K562 (cell line): ENCODE measurements around the gene CDIPT. TPM values are rescaled to one million over a fixed set of nuclear protein-coding genes. Genes with fewer than 3 reads are reported as not detected.

Experiments
- ARNT ChIP-seq, 2 experiments: fragments of 450-650 bp; IDR thresholded peaks; 2 replicates each; pipeline ENCODE4 v1.6.1; 2016; ENCODE audit warnings: mild to moderate bottlenecking in 1 of 2
- CEBPG ChIP-seq, 3 experiments: fragments of 200-800 bp in 1 of 3; sonication (Bioruptor generic) in 1 of 3; sonication (generic) in 1 of 3; formaldehyde crosslinking in 1 of 3; IDR thresholded peaks in 2 of 3; conservative IDR thresholded peaks in 1 of 3; 2 replicates each; pipeline versions ENCODE4 v1.6.1 to v1.8.0; 2016 to 2022; ENCODE audit warnings: missing compliant biosample characterization in 2 of 3, missing genetic modification characterization in 2 of 3, mild to moderate bottlenecking in 1 of 3, missing genetic modification reagents in 1 of 3
- FOXM1 ChIP-seq, 2 experiments: fragments of 450-650 bp in 1 of 2; sonication (generic) in 1 of 2; formaldehyde crosslinking in 1 of 2; IDR thresholded peaks; 2 replicates each; pipeline versions ENCODE4 v1.6.1 to v1.9.0; 2017 to 2022; ENCODE audit warnings: low read depth in 2 of 2, mild to moderate bottlenecking in 2 of 2, missing genetic modification reagents in 1 of 2, moderate library complexity in 1 of 2
- GTF2E2 ChIP-seq: fragments of 200-800 bp; sonication (Bioruptor generic); IDR thresholded peaks from 2 replicates; pipeline ENCODE4 v1.6.1; 2016; ENCODE audit warnings: missing genetic modification characterization, missing compliant biosample characterization
- JUNB ChIP-seq: fragments of 450-650 bp; formaldehyde crosslinking; conservative IDR thresholded peaks from 2 replicates; pipeline ENCODE4 v1.4.0; 2020; ENCODE audit warnings: mild to moderate bottlenecking
- KLF13 ChIP-seq: fragments of 450-650 bp; IDR thresholded peaks from 2 replicates; pipeline ENCODE4 v1.6.1; 2016; ENCODE audit warnings: missing genetic modification characterization, low read depth, mild to moderate bottlenecking, missing compliant biosample characterization, moderate library complexity, borderline replicate concordance
- MIER1 ChIP-seq: fragments of 450-650 bp; IDR thresholded peaks from 2 replicates; pipeline ENCODE4 v1.6.1; 2016; ENCODE audit warnings: antibody characterized with exemption, mild to moderate bottlenecking, low read depth
- MTA3 ChIP-seq: fragments of 450-650 bp; formaldehyde crosslinking; IDR thresholded peaks from 2 replicates; pipeline ENCODE4 v1.6.1; 2017; ENCODE audit warnings: mild to moderate bottlenecking, borderline replicate concordance
- MYBL2 ChIP-seq, 2 experiments: fragments of 450-650 bp in 1 of 2; sonication (generic) in 1 of 2; formaldehyde crosslinking in 1 of 2; IDR thresholded peaks; 2 replicates each; pipeline versions ENCODE4 v1.6.1 to v1.8.1; 2017 to 2022; ENCODE audit warnings: borderline replicate concordance in 1 of 2, inconsistent platforms in 1 of 2, low read depth in 1 of 2, mild to moderate bottlenecking in 1 of 2, missing genetic modification reagents in 1 of 2, moderate library complexity in 1 of 2
- NBN ChIP-seq: fragments of 450-650 bp; IDR thresholded peaks from 2 replicates; pipeline ENCODE4 v1.6.1; 2016; ENCODE audit warnings: low read depth, mild to moderate bottlenecking
- NR2C2 ChIP-seq, 2 experiments: fragments of 200-800 bp in 1 of 2; sonication (Bioruptor generic) in 1 of 2; sonication (generic) in 1 of 2; formaldehyde crosslinking in 1 of 2; IDR thresholded peaks; 2 replicates each; pipeline versions ENCODE4 v1.6.1 to v1.8.0; 2016 to 2022; ENCODE audit warnings: mild to moderate bottlenecking in 1 of 2, missing compliant biosample characterization in 1 of 2, missing genetic modification characterization in 1 of 2, missing genetic modification reagents in 1 of 2
- PCBP1 ChIP-seq: fragments of 200-400 bp; formaldehyde crosslinking; IDR thresholded peaks from 2 replicates; pipeline ENCODE4 v1.6.1; 2018; ENCODE audit warnings: mild to moderate bottlenecking, low read depth, low read length; ENCODE audit not compliant: poor library complexity, severe bottlenecking
- POLR2B ChIP-seq: fragments of 450-650 bp; IDR thresholded peaks from 2 replicates; pipeline ENCODE4 v1.6.1; 2018; ENCODE audit warnings: low read depth; ENCODE audit not compliant: partially characterized antibody
- SMAD1 ChIP-seq: fragments of 150-350 bp; IDR thresholded peaks from 2 replicates; pipeline ENCODE4 v1.6.1; 2014; ENCODE audit warnings: low read length, low read depth; ENCODE audit not compliant: partially characterized antibody
- SMARCE1 ChIP-seq: fragments of 450-650 bp; IDR thresholded peaks from 2 replicates; pipeline ENCODE4 v1.7.1; 2016; ENCODE audit warnings: mild to moderate bottlenecking
- TARDBP ChIP-seq: fragments of 450-650 bp; IDR thresholded peaks from 2 replicates; pipeline ENCODE4 v1.6.1; 2016
- U2AF1 ChIP-seq: fragments of 200-400 bp; formaldehyde crosslinking; optimal IDR thresholded peaks from 2 replicates; pipeline ENCODE3; 2017; ENCODE audit warnings: mild to moderate bottlenecking, low read depth, low read length, moderate library complexity
- ZNF780A ChIP-seq: fragments of 250-450 bp; sonication (Bioruptor Pico); IDR thresholded peaks from 2 replicates; pipeline ENCODE4 v1.5.0; 2021; ENCODE audit warnings: mild to moderate bottlenecking
- ZNF785 ChIP-seq: fragments of 250-450 bp; sonication (Bioruptor Pico); IDR thresholded peaks from 2 replicates; pipeline ENCODE4 v1.4.0; 2020; ENCODE audit warnings: mild to moderate bottlenecking
- polyA plus RNA-seq, 8 experiments: library from polyadenylated mRNA; depleted of rRNA in 4 of 8; stranded (reverse) in 5 of 8; unstranded in 3 of 8; fragments of >200 nt; fragmentation: Nextera tagmentation in 2 of 8; fragmentation: Illumina TruSeq in 1 of 8; extraction: Ambion mirVana in 2 of 8; extraction: Trizol in 1 of 8; gene quantifications; 2 replicates each; pipeline versions ENCODE4 v1.2.1 to v1.2.3, GENCODE V29; 2011 to 2014; ENCODE audit warnings: inconsistent platforms in 1 of 8, missing spikeins in 1 of 8
- total RNA-seq, 7 experiments: library from RNA; depleted of rRNA in 6 of 7; stranded (reverse); fragments of >200 nt in 6 of 7; fragmentation: Illumina TruSeq in 2 of 7; extraction: Trizol in 2 of 7; gene quantifications; 2 replicates each; pipeline versions ENCODE4 v1.2.1 to v1.2.3, GENCODE V29; 2011 to 2021; ENCODE audit warnings: low replicate concordance in 1 of 7
- TF ChIP-seq, protein P1 (sequence below), 2 experiments: fragments of 450-650 bp in 1 of 2; sonication (generic) in 1 of 2; formaldehyde crosslinking in 1 of 2; IDR thresholded peaks in 1 of 2; conservative IDR thresholded peaks in 1 of 2; 2 replicates each; pipeline versions ENCODE4 v1.6.1 to v1.8.1; 2016 to 2023; ENCODE audit warnings: mild to moderate bottlenecking in 2 of 2, moderate library complexity in 2 of 2, inconsistent platforms in 1 of 2, missing genetic modification reagents in 1 of 2
- TF ChIP-seq, protein P2 (sequence below): sonication (generic); formaldehyde crosslinking; IDR thresholded peaks from 2 replicates; pipeline ENCODE4 v1.8.0; 2022; ENCODE audit warnings: mild to moderate bottlenecking, missing genetic modification reagents
- TF ChIP-seq, protein P3 (sequence below): fragments of 250-450 bp; sonication (Bioruptor Pico); IDR thresholded peaks from 2 replicates; pipeline ENCODE4 v1.4.0; 2020

The CDIPT gene
- total and polyA plus RNA-seq, 9 of the 15 experiments (the other 6 are each of a cell fraction or from before 2014, with no cell fraction given): 1.3 to 37.0 (median 23.0) TPM

DNA sequence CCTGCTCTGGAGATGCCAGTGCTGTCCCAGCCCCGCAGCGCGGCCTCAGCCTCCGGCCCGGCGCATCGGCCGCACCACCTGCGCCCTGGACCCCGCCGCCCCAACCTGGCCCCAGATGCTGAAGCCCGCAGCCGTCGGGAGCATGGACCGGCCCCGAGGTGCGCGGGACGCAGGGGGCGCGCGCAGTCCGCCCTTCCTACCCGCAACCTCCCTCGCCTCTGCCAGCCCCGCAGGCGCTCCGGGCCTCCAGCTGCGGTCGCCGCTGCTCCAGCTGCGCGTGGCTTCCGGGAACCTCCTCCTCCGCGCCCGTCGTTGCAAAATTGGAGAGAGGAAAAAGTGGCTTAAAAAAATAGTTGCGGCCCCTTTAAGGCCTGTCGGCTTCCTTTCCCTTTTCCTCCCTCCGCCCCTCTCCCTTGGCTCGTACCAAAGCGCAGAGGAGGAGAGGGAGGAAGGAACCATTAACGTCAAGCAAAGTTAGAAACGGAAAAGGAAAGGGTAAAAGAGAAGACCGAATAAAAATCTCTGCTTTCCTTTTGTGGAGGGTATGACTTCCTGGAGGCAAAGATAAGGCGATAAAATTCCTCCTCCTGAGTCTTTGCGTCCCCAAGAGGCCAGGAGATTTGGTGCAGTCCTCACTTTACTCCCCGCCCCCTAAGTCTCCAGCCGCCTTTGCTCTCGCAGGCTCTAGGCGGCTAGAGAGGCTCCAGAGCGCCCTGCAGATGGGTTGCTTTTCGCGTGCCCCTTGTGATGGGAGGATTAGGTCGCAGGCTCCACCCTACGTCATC, at the start of gene CDIPT (continued):
- TF ChIP-seq, protein P1, sequence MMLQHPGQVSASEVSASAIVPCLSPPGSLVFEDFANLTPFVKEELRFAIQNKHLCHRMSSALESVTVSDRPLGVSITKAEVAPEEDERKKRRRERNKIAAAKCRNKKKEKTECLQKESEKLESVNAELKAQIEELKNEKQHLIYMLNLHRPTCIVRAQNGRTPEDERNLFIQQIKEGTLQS (IDR thresholded peaks at IDR 0.05): peak; percentile 65; the same call in 1 of the 2 replicates
- TF ChIP-seq, protein P1 (CRISPR knock-in tag; conservative IDR thresholded peaks at IDR 0.05): no peak
- TF ChIP-seq KLF13 (tag) (no peak), JUNB (no peak), MIER1 (peak; percentile 81; the same call in 1 of the 2 replicates), GTF2E2 (tag) (peak; percentile 38; the same call in 1 of the 2 replicates), CEBPG (CRISPR knock-in tag; IDR thresholded peaks at IDR 0.05) (no peak), CEBPG (tag; conservative IDR thresholded peaks at IDR 0.05 in 1 of 2, IDR thresholded peaks at IDR 0.05 in 1 of 2) (0 out of 4 replicates have a peak, but pooled peaks of 1 of the 2 experiments have one; percentile 15), POLR2B (no peak), FOXM1 (IDR thresholded peaks at IDR 0.05; ENCODE audit: low read depth) (peak; percentile 99), FOXM1 (CRISPR knock-in tag; IDR thresholded peaks at IDR 0.05; ENCODE audit: low read depth) (no peak), SMARCE1 (0 out of 2 replicates have a peak, but pooled peaks have one; percentile 31), ZNF780A (CRISPR knock-in tag) (no peak), NR2C2 (CRISPR knock-in tag; IDR thresholded peaks at IDR 0.05) (no peak), NR2C2 (tag; IDR thresholded peaks at IDR 0.05) (peak; percentile 72), ARNT (IDR thresholded peaks at IDR 0.05) (peak; percentile 50 to 87; a peak in 3 of 4 replicates), PCBP1 (peak; percentile 39), ZNF785 (no peak), NBN (peak; percentile 87; the same call in 1 of the 2 replicates), TARDBP (peak; percentile 44; the same call in 1 of the 2 replicates), U2AF1 (peak; percentile 48), MTA3 (peak; percentile 69; the same call in 1 of the 2 replicates), MYBL2 (IDR thresholded peaks at IDR 0.05; ENCODE audit: low read depth) (no peak), MYBL2 (CRISPR knock-in tag; IDR thresholded peaks at IDR 0.05; ENCODE audit: borderline replicate concordance) (no peak), SMAD1 (peak; percentile 57)
- TF ChIP-seq, protein P2, sequence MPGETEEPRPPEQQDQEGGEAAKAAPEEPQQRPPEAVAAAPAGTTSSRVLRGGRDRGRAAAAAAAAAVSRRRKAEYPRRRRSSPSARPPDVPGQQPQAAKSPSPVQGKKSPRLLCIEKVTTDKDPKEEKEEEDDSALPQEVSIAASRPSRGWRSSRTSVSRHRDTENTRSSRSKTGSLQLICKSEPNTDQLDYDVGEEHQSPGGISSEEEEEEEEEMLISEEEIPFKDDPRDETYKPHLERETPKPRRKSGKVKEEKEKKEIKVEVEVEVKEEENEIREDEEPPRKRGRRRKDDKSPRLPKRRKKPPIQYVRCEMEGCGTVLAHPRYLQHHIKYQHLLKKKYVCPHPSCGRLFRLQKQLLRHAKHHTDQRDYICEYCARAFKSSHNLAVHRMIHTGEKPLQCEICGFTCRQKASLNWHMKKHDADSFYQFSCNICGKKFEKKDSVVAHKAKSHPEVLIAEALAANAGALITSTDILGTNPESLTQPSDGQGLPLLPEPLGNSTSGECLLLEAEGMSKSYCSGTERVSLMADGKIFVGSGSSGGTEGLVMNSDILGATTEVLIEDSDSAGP: peak; percentile 96
- TF ChIP-seq, protein P3, sequence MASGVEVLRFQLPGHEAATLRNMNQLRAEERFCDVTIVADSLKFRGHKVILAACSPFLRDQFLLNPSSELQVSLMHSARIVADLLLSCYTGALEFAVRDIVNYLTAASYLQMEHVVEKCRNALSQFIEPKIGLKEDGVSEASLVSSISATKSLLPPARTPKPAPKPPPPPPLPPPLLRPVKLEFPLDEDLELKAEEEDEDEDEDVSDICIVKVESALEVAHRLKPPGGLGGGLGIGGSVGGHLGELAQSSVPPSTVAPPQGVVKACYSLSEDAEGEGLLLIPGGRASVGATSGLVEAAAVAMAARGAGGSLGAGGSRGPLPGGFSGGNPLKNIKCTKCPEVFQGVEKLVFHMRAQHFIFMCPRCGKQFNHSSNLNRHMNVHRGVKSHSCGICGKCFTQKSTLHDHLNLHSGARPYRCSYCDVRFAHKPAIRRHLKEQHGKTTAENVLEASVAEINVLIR (CRISPR knock-in tag): peak; percentile 69; the same call in 1 of the 2 replicates
